Activated CD4-positive, alpha-beta T cell treated with anti-CD3 and anti-CD28 coated beads, Interleukin-2, amount 50 U/mL, for 24 hours (primary cell): ENCODE data around the gene PGAM4.
"Not testable (repeated sequence)": the region's sequence is repeated elsewhere in the genome, so short reads cannot be mapped to it uniquely, and the experiment has no call there.

Source experiments
- DNase-seq, 2 donors: peaks; one replicate each; pipeline ENCODE4 v3.0.0-alpha.2; 2020; ENCODE audit warnings: low read depth in 1 of 2, low spot score in 1 of 2

The PGAM4 gene

DNA sequence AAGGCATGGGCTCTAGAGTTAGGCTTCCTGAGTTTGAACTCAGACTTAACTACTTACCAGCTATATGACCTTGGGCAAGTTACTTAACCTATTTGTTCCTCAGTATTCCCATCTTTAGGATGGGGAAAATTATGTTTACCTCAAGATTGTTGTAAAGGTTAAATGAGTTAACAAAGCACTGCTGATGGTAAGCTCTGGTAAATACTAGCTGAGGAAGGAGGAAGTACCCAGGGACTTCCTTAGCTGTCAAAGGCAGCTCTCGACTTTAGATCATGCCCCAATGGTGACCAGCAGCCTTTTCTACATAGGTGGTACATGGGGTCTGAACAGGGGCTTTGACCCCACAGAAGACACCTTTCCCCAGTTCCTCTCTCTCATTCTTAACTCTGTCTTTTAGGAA, 38.9 kb downstream of the PGAM4 start:
- DNase-seq = no peak

DNA sequence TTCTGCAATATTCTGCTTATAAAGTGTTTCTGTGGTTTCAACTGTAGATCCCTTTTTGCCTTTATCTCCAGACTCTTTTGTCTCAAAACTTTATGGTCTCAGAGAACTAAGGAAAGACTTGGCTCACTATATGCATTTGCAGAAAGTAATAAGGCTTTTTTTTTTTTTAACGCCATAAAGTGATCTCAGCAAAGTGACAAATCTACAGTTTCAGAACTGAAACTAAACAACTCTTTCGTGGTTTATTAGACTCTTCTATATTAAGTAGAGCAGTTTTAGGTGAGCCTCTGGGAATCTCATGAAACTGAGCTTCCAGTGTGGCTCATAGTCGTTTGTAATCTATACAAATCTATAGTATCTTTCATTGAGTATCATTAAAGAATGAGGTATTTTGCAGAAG, 43.7 kb downstream of the PGAM4 start:
- DNase-seq = no peak

DNA sequence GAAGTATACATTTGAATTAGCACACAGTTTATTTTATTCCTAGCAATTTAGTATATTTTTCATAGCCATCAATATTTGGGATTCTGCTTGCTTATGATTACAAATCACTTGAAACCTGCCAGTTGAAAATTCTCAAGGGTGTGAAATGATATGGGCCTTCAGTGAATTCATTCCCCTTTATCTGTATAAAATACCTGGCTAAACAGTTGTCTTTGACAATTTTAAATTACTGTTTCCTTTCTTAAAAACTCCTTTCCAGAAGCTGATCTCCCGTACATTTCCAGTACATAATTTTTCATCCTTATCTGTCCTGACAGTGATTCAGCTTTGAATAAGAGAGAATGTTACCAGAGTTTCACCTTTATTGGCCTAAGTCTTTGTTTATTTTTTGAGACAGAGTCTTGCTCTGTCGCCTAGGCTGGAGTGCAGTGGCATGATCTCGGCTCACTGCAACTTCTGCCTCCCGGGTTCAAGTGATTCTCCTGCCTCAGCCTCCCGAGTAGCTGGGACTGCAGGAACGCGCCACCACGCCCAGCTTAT, 45.0 kb downstream of the PGAM4 start:
- no peak for DNase-seq

DNA sequence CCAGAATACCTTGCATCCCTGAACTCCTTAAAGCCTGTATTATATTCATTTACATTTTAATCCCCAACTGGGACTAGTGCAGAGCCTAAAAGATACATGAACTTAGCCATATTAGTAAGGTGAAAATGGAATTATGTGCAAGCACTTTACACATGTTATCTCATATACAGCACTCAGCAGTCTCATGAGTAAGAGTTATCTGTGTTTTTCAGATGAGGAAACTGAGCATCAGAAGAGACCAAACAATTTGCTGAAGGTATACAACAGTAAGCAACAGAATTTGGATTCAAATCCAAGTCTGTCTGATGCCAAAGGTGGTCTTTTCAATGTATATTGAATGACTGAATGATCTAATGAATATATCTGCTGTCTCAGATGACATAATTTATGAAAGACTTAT, 46.7 kb downstream of the PGAM4 start:
- no peak for DNase-seq

DNA sequence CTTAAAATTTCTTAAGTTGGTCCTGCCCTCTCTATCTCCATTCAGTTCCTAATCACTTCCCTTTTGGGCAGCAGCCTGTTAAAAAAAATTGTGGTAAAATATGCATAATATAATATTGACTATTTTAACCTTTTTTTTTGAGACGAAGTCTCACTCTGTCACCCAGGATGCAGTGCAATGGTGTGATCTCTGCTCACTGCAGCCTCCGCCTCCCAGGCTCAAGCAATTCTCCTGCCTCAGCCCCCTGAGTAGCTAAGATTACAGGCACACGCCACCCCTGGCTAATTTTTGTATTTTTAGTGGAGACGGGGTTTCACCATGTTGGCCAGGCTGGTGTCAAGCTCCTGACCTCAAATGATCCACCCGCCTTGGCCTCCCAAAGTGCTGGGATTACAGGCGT, 50.1 kb downstream of the PGAM4 start:
- not testable (repeated sequence) for DNase-seq

DNA sequence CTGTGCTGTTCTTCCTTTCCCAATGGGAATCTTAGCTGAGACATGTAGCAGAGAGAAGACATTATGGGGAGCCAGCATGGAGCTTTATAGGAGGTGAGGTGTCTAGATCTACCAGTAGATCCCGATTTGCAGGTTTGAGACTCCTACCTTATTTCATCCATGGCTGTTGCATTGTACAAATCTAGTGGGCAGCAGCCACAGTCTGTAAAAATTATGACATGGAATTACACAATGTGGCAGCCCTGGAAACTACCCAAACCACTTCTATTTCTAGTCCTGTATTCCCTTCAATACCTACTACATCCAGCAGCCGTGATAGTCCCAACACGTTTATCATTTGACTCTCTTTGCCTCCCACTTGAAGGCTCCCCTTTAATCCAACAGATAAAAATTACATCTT, 50.9 kb downstream of the PGAM4 start:
- no peak for DNase-seq
